ENCODE data around the gene PDE1C. TPM values are rescaled to one million over a fixed set of nuclear protein-coding genes. Genes with fewer than 3 reads are reported as not detected.

PDE1C gene
- total and polyA plus RNA-seq, 3 donors from 2014 or later = 7.6 to 9.5 (median 9.5) TPM

- intact Hi-C loops (cut with DNase I; ENCODE audit: low total_unique reads) = no loop called here
- Histone ChIP-seq H3K4me3 (no peak overlapping the region), H3K4me1 (no peaks in the 10 kb centered on the region), H3K36me3 (ENCODE audit: low read depth, missing control alignments) (no peaks in the 10 kb centered on the region), H3K27ac (no peak overlapping the region), H3K9me3 (no peaks in the 10 kb centered on the region), H3K27me3 (no peaks in the 10 kb centered on the region)
- WGBS, 2 donors = 85% methylated on average over 2 of the region's 2 CpGs
- no peak for TF ChIP-seq POLR2A (IDR thresholded peaks at IDR 0.05)
- no peak for TF ChIP-seq CTCF (IDR thresholded peaks at IDR 0.05)
- DNase-seq = no peak
These were observed 185.0 kb downstream of the PDE1C start for GRCh38 chr7:31885171-31885570.

- Histone ChIP-seq H3K27me3 (no peaks in the 10 kb centered on the region), H3K36me3 (ENCODE audit: low read depth, missing control alignments) (no peaks in the 10 kb centered on the region), H3K27ac (no peak overlapping the region), H3K4me3 (no peak overlapping the region), H3K4me1 (no peaks in the 10 kb centered on the region), H3K9me3 (no peaks in the 10 kb centered on the region)
- WGBS, 2 donors = 59 to 61% methylated on average over 3 of the region's 3 CpGs
- TF ChIP-seq CTCF (IDR thresholded peaks at IDR 0.05) = no peak
- TF ChIP-seq POLR2A (IDR thresholded peaks at IDR 0.05) = no peak
- intact Hi-C loops (cut with DNase I; ENCODE audit: low total_unique reads) = no loop called here
- no peak for DNase-seq
These were observed 186.4 kb downstream of the PDE1C start for GRCh38 chr7:31883761-31884164.

GRCh38 chr7:31882187-31882586 is 188.0 kb downstream of the PDE1C start:
- TF ChIP-seq POLR2A (IDR thresholded peaks at IDR 0.05) = no peak
- TF ChIP-seq CTCF (IDR thresholded peaks at IDR 0.05) = no peak
- H3K9me3 ChIP-seq = no peaks in the 10 kb centered on the region
- H3K27ac ChIP-seq = no peak overlapping the region
- peak; percentile 51 for DNase-seq
- H3K27me3 ChIP-seq = no peaks in the 10 kb centered on the region
- no peak overlapping the region for H3K4me3 ChIP-seq
- no peaks in the 10 kb centered on the region for H3K36me3 ChIP-seq (ENCODE audit: low read depth, missing control alignments)
- intact Hi-C loops (cut with DNase I; ENCODE audit: low total_unique reads) = no loop called here
- H3K4me1 ChIP-seq = no peaks in the 10 kb centered on the region
- 43 to 56% methylated on average over 4 of the region's 4 CpGs for WGBS, 2 donors

- TF ChIP-seq CTCF (IDR thresholded peaks at IDR 0.05) (no peak), POLR2A (IDR thresholded peaks at IDR 0.05) (no peak)
- Histone ChIP-seq H3K27ac (no peak overlapping the region), H3K36me3 (ENCODE audit: low read depth, missing control alignments) (no peaks in the 10 kb centered on the region), H3K4me3 (no peak overlapping the region), H3K4me1 (no peaks in the 10 kb centered on the region), H3K9me3 (no peaks in the 10 kb centered on the region), H3K27me3 (no peaks in the 10 kb centered on the region)
- intact Hi-C loops (cut with DNase I; ENCODE audit: low total_unique reads) = no loop called here
- DNase-seq = no peak
- 83 to 87% methylated on average over 9 of the region's 9 CpGs for WGBS, 2 donors
These were observed 191.3 kb downstream of the PDE1C start for GRCh38 chr7:31878875-31879274.

GRCh38 chr7:31875424-31875823 is 194.8 kb downstream of the PDE1C start:
- DNase-seq = no peak
- H3K27me3 ChIP-seq = no peaks in the 10 kb centered on the region
- no peak overlapping the region for H3K4me3 ChIP-seq
- TF ChIP-seq CTCF (IDR thresholded peaks at IDR 0.05) (no peak), POLR2A (IDR thresholded peaks at IDR 0.05) (no peak)
- H3K36me3 ChIP-seq (ENCODE audit: low read depth, missing control alignments) = no peaks in the 10 kb centered on the region
- no peak overlapping the region for H3K27ac ChIP-seq
- no peaks in the 10 kb centered on the region for H3K9me3 ChIP-seq
- H3K4me1 ChIP-seq = no peaks in the 10 kb centered on the region
- WGBS, 2 donors = 62 to 64% methylated on average over 2 of the region's 2 CpGs
- intact Hi-C loops (cut with DNase I; ENCODE audit: low total_unique reads) = no loop called here
